HG03520 (cell line): ENCODE data around the gene PGP.

Experiments
- ATAC-seq: cut with Tn5 transposase; IDR thresholded peaks from one replicate; pipeline ENCODE4 v1.9.1; 2021; ENCODE audit warnings: mild to moderate bottlenecking, moderate library complexity; ENCODE audit not compliant: unreplicated experiment

Gene PGP

DNA sequence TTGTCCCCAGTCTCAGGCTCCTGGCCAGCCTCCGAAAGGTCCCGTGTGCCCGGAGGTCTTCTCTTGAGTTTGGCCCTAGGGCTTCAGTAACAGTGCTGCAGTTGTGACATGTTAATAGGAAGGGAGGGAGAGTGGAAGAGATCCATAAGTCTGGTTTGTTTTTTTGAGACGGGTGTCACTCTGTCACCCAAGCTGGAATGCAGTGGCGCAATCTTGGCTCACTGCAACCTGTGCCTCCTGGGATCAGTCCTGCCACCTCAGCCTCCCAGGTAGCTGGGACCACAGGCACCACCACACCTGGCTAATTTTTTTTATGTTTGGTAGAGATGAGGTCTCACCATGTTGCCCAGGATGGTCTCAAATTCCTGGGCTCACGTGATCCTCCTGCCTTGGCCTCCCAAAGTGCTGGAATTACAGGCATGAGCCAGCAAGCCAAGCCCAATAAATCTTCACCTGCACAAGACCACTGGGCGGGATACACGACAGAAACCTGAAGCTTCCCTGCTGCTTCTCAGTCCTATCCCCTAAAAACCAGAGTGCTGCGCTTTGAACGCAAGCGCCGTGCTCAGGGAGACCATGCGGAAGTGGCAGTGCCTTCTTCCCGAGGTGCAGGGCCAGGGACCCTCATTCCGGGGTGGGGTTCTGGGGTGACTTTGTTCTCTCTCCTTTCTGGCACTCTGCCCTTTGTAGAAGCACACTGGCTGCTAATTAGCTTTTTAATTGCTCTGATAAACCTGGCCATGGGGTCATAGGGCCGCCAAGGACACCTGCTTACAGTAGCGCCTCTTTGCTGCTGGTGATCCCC, 48.2 kb downstream of the PGP start:
- no peak for ATAC-seq

- ATAC-seq: no peak
Observed at GRCh38 chr16:2165861-2166260, 48.8 kb downstream of the PGP start.

GRCh38 chr16:2163211-2163881, 51.3 kb downstream of the PGP start:
- ATAC-seq: no peak

DNA sequence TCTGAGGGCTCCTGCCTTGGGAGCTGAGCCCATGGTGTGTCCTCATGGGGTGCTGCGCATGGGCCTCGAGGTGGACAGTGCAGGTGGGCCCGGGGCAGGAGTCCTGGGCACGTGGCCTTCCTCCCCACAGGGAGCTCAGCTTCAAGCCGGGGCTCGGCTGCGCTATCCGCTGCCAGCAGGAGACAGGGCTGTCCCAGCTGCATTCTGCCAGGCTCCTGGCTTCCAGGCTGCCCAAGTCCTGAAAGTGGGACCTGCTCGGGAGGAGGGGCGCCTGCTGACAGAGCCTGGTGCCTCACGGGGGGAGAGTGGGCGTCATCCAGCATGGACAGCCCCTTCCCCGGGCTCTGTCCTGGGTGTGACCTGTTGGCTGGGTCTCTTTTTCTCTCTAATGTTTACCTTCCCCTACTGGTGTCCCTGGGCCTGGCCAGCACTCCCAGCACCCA, 51.9 kb downstream of the PGP start:
- no peak for ATAC-seq

DNA sequence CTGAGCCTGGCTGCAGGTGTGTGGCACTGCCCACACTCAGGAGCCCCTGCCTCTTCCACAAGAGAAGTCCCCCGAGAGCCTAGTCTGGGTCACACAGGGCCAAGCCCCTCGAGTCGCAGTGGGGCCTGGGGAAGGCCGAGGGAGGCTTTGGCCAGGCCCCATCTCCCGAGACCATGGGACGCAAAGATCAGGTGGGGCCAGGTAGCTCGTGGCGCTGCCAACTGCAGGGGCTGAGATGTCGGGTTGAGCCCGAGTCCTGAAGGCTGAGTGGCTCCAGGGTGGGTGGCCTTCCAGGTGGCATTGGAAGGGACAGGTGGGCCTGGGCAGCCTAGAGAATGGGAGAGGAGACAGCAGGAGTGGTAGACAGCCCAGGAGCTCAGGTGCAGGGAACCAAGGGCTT, 52.7 kb downstream of the PGP start:
- no peak for ATAC-seq
